GM21526 (cell line): Measurements from ENCODE around the gene RHOF.

Experiments
- ATAC-seq: cut with Tn5 transposase; IDR thresholded peaks from one replicate; pipeline ENCODE4 v1.9.1; 2021; ENCODE audit warnings: moderate library complexity; ENCODE audit not compliant: unreplicated experiment, low FRiP score

Gene RHOF

DNA sequence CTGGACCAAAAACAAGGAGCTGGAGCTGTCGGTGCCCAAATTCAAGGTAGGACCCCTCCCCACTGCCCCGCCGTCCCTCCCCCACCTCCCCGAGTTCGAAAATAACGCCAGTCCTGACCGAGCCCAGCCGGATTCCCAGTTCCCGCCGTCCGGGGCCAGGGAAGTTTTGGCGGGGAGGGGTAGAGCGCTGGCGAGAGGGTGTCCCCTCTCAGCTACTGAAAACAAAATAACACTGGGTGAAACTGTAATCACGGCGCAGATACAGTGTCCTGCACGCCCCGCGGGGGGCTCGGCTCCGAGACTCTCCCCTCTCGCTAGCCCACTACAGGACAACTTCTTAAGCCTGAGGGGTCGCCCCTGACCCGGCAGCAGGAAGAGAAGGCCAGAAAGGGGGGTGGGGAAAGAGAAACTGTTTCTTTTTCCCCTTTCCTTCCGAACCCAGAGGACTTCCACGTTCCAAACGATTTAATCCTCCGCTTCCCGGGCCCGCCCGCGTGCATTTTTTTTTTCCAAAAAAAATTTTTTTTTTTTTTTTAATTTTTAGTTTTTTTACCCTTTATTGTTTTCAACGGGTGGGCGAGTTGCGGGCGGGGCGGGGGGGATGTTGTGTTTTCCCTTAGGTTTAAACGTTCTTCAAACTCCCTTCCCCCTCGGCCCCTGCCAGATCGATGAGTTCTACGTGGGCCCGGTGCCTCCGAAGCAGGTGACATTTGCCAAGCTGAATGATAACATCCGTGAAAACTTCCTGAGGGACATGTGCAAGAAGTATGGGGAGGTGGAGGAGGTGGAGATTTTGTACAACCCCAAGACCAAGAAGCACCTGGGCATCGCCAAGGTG is 11.9 kb upstream of the RHOF start:
- no peak for ATAC-seq

DNA sequence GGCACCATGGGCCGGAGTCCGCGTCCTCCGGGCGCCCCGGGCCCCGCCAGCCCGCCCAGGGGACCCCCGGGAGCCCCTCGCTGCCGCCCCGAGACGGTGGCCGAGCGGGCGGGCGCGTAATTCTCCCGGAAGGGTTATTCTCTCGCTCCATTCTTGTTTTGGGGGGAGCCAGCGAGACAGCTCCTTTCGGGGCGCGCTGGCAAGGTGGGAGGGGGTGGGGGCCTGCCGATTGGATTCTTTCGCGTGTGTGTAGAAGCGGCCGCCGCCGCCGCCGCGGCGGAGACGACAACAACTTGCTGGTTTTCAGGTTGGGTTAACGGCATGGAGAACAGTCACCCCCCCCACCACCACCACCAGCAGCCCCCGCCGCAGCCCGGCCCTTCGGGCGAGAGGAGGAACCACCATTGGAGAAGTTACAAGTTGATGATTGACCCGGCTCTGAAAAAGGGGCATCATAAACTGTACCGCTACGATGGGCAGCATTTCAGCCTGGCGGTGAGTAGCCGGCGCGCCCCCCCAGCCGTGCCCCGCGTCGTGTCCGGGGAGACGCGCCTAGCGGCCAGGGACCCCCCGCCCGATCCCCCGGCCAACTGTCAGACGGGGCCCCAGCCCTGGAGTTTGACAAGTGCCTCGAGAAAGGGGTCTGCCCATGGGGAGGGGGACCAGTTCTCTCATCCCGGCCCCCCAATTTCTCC is 11.1 kb upstream of the RHOF start:
- no peak for ATAC-seq

GRCh38 chr12:121803861-121804416 is 10.5 kb upstream of the RHOF start, which contains the start of gene SETD1B:
TSS of gene SETD1B (plus strand) at chr12:121804009. CDS start at chr12:121804738, 729 bp downstream.
- ATAC-seq = no peak

DNA sequence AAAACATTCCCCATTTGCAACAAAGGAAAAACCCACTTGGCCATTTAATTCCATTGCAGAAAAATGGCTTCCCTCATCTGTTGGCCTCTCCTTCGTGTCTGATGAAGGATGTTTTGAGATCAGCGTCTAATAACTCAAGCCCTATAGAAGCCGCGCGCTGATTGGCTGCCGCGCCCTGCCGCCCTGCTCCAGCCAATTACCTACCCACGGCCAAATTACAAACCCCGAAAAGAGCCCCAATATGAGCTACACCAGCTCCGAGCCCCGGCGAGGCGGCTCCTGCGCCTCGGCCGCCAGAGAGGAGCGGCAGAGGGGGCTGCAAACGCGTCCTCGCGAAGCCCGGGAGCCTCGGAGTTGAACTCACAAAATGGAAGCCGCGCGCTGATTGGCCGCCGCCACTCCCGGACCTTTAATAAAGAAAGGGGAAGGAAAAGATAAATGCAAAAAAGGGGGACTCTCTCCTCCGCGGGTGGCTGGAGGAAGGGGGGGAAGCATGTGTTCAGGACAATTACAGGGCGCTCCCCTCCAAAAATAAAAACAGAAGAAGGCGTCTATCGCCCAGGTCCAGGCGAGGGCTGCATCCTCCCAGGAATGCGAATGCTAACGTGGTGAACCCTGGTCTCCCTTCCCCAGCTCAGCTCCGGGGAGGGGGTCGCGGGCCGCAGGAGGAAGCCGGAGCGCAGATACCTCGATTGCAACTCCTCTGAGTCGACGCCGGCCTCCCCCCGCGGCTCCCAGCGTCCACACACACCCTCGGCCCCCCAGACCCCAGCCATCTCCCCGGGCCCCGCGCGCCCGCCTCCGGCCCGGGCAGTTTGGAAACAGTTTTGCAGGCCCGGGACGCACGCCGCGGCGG is 9.6 kb upstream of the RHOF start:
- no peak for ATAC-seq

DNA sequence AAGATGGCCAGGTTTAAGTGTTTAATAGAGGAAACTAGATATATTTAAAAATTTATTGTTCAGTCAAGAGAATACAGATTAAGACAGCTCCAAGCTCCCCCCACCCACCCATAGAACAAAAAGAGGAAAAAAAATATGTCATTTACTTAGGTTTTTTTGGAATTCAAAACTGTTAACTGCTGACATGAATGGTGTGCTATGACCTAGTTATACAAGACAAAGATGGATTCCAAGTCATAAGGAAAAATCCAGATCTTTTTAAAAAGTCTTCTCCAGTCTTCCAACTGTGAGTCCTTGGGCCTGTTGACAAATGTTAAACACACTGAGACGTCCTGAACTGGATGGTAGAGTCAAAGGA is 9.0 kb upstream of the RHOF start:
- ATAC-seq = no peak

DNA sequence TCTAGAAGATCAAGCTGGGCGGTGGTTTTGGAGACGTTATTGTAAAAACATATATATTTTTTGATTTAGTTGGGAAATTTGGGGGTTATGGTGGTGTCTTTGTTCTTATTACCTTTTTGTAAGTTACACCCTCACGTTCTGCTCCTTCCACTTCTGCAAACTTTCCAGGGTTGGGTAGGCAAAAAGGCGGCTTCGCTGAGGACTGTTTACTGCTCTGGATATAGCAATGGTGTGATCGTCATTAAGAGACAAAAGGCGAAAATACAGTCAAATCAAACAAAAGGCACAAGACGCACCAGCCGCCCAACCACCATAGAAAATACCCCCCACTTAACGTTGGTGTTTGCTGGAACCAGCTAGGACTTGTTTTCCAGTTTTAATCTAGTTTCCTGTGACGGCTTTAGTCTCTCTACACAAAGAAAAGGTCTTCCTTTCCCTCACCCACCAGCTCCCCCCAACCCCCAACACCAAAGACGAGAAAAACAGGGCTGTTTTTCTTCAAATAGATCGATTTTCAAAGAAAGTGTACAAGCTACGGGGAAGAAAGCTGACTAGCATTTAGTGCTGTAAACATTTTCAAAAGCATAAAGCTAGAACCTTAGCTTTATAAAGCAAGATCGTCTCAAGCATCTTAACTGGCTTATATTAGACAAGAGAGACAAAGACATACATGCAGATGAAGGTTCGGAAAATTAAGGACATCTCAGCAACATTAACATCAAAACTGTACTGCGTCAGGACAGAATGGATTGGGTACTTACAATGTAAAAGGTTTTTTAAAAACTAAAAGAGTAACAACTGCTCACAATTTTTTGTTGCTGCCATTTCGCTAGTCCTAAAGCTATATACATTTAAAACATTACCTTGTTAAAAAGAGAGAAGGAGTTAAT is 8.4 kb upstream of the RHOF start:
- no peak for ATAC-seq

DNA sequence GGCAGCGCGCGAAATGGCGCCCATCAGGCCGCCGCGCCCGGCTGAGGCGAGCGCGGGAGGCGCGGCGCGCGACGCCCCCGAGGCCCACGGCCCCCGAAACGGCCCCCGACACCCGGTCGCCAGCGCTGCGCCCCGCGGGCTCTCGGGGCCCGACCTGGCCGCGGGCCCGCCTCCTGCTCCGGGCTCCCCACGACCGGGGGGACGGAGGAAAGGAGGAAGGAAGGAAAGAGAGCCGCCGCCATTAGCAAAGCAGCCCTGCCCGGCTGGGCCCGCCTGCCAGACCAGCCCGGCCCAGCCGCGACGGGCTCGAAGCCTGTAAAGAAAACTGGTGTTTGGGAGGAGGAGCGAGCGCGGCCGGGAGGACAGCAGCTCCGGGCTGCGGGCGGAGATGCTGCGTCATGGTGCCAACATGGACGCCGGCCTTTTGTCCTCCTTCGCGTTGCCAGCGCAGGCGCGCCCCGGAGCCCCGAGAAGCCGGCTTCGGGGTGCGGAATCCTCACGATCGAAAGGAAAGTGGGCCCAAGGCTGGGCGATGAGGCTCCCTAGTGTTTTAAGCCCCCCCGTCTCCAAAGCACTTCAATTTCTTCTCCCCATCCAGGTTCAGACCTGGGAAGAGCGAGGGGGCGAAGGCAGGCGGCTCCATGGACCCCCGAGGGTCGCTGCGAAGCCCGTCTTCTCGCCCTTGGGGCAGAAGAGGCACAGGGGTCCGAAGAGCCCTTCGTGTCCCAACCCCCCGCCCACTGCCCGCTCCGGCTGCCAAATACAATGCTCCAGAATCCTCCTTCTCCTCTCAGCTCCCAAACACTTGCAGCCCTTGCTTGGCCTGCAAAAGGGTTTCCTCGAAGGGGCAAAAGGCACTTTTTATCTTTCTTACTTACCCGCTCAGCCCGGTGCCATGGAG is 7.5 kb upstream of the RHOF start:
- ATAC-seq = no peak

DNA sequence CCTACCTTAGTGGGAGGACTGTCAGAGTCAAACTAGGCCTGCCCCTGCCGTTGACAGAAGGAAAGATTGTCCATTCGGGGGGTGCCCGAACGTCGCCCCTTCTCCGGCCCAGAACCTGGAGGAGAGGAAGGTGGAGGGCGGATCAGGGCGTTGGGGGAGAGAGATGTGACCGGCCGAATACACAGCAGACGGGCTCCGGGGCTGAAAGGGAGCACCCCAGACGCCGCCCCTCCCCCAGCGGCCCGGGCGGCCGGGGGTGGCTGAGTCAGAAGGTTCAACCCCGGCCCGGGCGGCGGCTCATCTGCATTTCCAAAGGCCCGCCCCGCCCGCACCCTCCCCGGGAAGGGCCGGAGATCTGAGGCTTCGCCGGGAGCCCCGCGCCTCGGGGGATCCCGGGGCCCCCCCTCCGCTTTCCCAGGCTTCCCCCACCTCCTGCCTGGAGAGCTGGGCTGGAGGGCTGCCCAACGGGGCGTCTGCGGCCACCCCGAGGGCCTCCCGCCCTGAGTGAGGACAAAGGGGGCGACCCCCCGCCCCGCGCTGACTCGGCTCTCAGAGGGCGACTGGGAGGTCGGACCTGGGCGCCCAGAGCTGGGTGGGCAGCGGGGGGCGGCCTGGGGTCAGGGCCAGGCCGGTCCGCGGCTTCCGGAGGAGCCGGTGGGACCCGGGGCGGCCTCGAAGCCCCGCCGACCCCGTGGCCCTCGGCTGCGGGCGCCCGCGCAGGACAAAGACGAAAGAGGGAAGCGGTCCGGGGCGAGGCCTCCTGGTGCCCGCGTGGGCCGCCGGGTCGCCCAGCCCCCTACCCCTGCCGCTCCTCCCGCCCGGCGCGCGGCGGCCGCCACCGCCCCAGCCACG is 6.6 kb upstream of the RHOF start:
- ATAC-seq = no peak

DNA sequence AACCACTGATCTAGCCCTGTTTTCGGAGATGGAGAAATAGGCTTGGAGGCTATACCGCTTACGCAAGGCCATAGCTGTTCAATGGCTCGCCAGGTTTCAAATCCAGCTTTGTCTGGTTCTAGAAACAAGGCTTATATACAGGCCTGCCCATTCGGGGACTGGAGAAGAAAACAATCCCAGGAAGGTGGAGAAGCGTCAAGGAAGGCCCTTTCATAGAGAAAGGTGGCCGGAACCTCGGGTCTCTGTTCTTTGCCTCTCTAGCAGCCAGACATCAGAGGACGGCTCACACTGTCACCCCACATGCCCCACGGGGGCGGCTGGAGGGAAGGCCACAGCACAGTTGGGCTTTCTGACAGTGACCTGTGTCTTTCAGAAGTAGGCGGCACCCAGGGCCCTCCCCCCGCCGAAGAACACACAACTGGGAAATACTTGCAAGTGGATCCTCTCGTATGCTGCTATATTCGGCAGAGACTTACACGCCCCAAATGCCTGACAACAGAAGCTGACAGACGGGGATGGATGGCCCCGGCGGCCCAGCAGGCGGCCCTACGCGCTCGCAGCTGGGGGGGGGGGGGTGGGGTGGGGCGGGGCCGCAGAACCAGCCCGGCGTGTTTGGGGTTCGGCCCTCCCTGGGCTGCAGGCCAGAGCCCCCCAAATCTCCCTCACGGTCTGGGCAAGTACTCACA is 5.8 kb upstream of the RHOF start:
- ATAC-seq = no peak

DNA sequence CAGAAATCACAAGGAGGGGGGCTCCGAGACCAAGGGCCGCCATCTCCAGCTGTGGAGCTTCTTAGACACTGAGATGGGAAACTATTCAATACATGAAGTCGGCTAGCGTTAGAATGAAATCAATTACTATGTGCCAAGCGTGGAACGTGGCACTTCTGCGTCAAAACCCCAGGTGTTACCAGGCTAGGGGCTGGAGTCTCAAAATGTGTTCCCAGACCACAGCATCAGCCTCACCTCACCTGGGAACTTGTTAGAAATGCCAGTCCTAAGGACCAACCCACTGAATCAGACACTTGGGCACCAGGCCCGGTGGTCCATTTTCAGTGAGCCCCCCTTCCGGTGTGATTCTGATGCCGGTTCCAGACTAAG is 5.3 kb upstream of the RHOF start:
- no peak for ATAC-seq

DNA sequence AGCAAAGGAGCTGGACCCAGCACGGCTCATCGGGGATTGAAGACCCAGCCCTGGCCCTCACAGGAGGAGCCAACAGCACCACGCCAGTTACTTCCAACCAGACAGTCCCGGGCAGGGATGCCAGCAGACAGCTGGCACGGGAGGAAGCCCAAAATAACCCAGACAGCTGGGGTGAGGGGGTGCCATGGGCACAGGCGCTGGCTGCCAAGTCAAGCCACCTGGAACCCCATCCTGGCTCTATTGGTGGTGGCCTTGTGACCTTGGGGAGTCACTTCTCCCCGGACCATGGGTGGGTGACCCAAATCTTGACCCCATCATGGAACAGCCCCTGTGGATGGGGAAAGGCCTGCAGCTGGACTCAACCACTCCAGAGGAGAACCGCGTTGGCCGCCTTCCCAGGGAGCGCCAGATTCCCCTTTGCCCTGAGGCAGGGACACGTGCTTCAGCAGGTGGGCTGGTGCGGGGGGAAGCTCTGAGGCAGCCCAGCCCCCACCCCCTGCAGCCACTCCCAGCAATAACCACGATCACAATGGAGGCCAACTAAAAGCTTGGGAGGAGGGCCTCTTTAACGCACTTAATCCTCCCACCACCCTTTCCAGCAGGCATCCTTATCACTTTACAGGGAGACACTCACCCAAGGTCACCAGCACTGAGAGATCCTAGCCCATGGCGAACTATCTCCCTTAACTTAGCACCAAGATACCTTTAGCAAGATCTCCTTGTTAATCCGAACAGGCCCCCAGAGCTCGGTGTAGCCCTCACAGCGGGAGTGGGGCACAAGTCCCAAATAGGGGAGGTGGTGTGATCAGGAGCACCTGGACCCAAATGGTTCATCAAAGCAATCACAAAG is 4.7 kb upstream of the RHOF start:
- no peak for ATAC-seq

GRCh38 chr12:121796855-121797751 is 3.6 kb upstream of the RHOF start:
- no peak for ATAC-seq

- ATAC-seq = no peak
Observed at GRCh38 chr12:121795034-121795968, 1.8 kb upstream of the RHOF start.

- no peak for ATAC-seq
Observed at GRCh38 chr12:121794534-121795033, 1.1 kb upstream of the RHOF start.
